Dendritic cell treated with granulocyte-macrophage colony-stimulating factor and Interleukin-4, amounts not matched to agents 40 ng/mL and 50 ng/mL, for 4 days (primary cell): ENCODE results near the gene CNTRL.
A peak's percentile ranks its signal among the peaks of the same experiment; 100 is the strongest.

Source experiments
- H3K27ac Mint-ChIP-seq: one replicate; pipeline ENCODE4 v1.8.0; 2022; ENCODE audit warnings: mild to moderate bottlenecking, mixed read lengths
- H3K27me3 Mint-ChIP-seq: one replicate; pipeline ENCODE4 v1.8.0; 2022; ENCODE audit warnings: mild to moderate bottlenecking, mixed read lengths
- H3K36me3 Mint-ChIP-seq: one replicate; pipeline ENCODE4 v1.8.0; 2022; ENCODE audit warnings: low read depth, mixed read lengths
- H3K4me1 Mint-ChIP-seq: one replicate; pipeline ENCODE4 v1.8.0; 2022; ENCODE audit warnings: low read depth, mixed read lengths
- H3K4me3 Mint-ChIP-seq: one replicate; pipeline ENCODE4 v1.8.0; 2022; ENCODE audit warnings: mild to moderate bottlenecking, moderate library complexity, mixed read lengths
- H3K9me3 Mint-ChIP-seq: one replicate; pipeline ENCODE4 v1.8.0; 2022; ENCODE audit warnings: mixed read lengths
- intact Hi-C: fragments of 100-400 bp; cut with micrococcal nuclease; formaldehyde crosslinking; loops from one replicate; pipeline ENCODE4 v1.15.0; 2022

CNTRL gene

GRCh38 chr9:121218357-121219027, 143.7 kb downstream of the CNTRL start:
- Mint-ChIP-seq H3K9me3 (no peaks in the 10 kb centered on the region), H3K27ac (peak overlapping the region; percentile 92), H3K36me3 (no peaks in the 10 kb centered on the region), H3K27me3 (no peaks in the 10 kb centered on the region), H3K4me1 (peaks cover 68% of the 10 kb centered on the region), H3K4me3 (no peak overlapping the region)
- intact Hi-C loops, result no loop called here

DNA sequence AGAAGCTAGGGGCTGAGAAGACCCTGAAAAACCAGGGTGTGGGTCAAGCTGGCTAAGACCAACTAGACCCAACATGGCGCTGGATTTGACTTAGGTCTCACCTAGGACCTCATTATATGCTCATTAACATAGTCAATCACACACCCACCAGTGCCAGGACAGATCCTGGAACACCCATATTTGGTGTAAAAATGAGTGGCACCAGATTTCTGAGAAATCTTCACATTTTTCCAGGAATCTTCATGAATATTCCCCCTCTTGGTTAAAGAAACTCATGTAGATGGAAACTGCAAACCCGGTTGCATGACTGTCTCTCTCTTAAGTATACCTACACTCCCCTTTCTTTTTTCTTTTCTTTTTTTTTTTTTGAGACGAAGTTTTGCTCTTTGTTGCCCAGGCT, 144.8 kb downstream of the CNTRL start:
- Mint-ChIP-seq H3K4me1 (peaks cover 59% of the 10 kb centered on the region), H3K9me3 (no peaks in the 10 kb centered on the region), H3K4me3 (no peak overlapping the region), H3K36me3 (no peaks in the 10 kb centered on the region), H3K27ac (peak overlapping the region; percentile 92), H3K27me3 (no peaks in the 10 kb centered on the region)
- intact Hi-C loops, result no loop called here

DNA sequence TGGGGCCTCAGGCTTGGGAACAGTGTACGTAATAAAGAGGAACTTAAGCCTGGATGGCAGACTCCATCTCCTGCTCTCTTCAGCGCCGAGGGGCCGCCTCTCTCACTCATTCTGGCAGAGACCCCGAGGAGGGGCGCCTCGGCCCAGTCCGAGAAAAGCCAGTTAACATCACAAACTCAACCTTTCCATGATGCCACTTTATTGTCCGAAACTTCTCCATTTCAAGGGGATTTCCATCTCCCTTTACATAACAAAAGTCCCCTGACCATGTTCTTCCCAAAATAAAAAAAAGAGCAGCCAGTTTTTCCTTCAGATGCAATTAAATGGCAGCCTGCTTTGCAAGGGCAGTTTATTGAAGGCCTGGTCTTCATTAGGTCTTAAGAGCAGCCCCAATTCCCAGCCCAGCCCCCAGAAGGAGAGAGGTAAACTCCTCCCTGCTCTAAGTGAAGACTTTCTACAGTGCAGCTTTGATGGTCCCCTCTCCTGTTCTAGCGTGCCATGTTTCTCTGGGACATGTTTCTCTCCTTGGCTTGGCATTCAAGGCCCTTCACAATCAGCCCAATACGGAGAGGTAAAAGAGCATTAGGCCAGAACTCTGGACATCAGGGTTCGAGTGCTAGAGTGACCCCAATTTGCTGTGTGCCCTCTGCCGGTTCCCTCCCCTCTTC, 146.4 kb downstream of the CNTRL start:
- Mint-ChIP-seq H3K9me3 (no peaks in the 10 kb centered on the region), H3K27me3 (no peaks in the 10 kb centered on the region), H3K27ac (peak overlapping the region; percentile 92), H3K4me3 (peak overlapping the region; percentile 56), H3K4me1 (peaks cover 56% of the 10 kb centered on the region), H3K36me3 (no peaks in the 10 kb centered on the region)
- intact Hi-C loops, result loop anchor here (5.0 kb wide), 2 partner anchors 46 to 61 kb away; partner anchors contain the start of gene GSN

DNA sequence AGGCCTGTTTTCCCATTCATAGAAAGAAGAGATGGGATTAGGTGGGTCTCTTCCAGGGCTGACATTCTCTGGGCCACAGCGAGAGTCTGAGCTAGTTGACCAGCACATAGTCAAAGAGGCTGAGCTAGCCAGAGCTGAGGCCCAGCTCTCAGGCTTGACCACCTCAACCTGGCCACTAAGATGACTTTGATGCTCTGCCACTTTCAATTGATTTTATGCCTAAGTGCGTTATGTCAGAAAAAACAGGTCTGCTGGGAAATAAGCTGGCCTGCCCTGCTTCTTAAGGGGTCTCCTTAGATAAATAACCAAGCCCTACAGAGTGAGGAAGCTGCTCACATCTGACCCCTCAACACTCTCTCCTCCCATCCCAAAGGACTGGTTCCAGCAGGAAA, 146.9 kb downstream of the CNTRL start:
- intact Hi-C loops, result loop anchor here (5.0 kb wide), 2 partner anchors 46 to 61 kb away; partner anchors contain the start of gene GSN
- Mint-ChIP-seq H3K27ac (peak overlapping the region; percentile 92), H3K27me3 (no peaks in the 10 kb centered on the region), H3K36me3 (no peaks in the 10 kb centered on the region), H3K9me3 (no peaks in the 10 kb centered on the region), H3K4me3 (no peak overlapping the region), H3K4me1 (peaks cover 51% of the 10 kb centered on the region)

DNA sequence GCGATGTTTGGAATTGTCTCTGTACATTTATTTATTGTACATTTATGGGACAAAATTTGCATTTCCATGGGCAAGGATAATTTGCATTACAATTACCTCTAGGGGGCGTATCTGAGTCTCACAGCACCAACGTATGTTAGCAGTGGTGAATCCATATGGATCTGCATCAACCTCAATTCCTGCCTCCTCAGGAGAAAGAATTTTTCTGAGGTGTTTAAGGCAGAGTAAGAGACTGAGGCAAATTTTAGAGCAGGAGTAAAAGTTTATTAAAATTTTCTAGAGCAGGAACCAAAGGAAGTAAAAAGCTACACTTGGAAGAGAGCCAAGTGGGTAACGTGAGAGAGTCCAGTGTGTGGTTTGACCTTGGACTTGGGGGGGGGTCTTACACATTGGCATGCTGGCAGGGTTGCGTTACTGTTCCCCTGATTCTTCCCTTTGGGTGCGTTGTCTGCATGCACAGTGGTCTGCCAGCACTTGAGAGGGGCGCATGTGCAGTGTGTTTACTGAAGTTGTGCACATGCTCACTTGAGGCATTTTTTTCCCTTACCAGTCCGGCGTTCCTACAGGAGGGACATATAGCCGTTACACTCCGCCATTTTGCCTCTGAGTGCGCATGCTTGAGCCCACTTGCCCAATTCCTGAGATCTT, 147.9 kb downstream of the CNTRL start:
- Mint-ChIP-seq H3K27me3 (no peaks in the 10 kb centered on the region), H3K4me1 (peaks cover 45% of the 10 kb centered on the region), H3K36me3 (no peaks in the 10 kb centered on the region), H3K27ac (no peak overlapping the region), H3K4me3 (no peak overlapping the region), H3K9me3 (no peaks in the 10 kb centered on the region)
- intact Hi-C loops, result loop anchor here (5.0 kb wide), 2 partner anchors 45 to 60 kb away; partner anchors contain the start of gene GSN

- H3K4me1 Mint-ChIP-seq, result peaks cover 34% of the 10 kb centered on the region
- H3K27ac Mint-ChIP-seq, result no peak overlapping the region
- no peaks in the 10 kb centered on the region for H3K9me3 Mint-ChIP-seq
- no peak overlapping the region for H3K4me3 Mint-ChIP-seq
- no peaks in the 10 kb centered on the region for H3K27me3 Mint-ChIP-seq
- intact Hi-C loops, result no loop called here
- no peaks in the 10 kb centered on the region for H3K36me3 Mint-ChIP-seq
These were observed 150.5 kb downstream of the CNTRL start for GRCh38 chr9:121225240-121225639.

DNA sequence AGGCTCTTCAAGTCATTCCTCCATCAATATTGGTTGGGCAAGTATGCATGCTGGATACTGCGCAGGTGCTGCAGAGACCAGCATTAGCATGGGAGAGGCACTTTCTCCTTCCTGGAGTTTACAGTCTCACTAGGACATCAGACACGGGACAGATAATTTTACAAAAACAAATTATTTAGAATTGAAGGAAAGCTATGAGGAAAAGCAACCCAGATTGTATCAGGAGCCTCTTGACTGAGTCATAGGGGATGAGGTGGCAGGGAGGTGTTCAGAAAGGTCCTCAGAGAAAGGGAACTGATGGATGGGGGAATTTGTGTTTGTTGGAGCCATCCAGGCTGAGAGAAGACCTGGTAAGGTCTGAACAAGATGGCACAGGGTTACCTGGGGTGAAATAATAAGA, 151.4 kb downstream of the CNTRL start:
- Mint-ChIP-seq H3K27me3 (no peaks in the 10 kb centered on the region), H3K27ac (no peak overlapping the region), H3K9me3 (no peaks in the 10 kb centered on the region), H3K4me3 (no peak overlapping the region), H3K36me3 (no peaks in the 10 kb centered on the region), H3K4me1 (peaks cover 33% of the 10 kb centered on the region)
- intact Hi-C loops, result no loop called here
